ENCODE results near the gene CAMP. TPM values are rescaled to one million over a fixed set of nuclear protein-coding genes. Genes with fewer than 3 reads are reported as not detected.

The CAMP gene
- polyA plus RNA-seq, 1 of the 3 experiments (the other 2 are of a cell fraction): not detected

DNA sequence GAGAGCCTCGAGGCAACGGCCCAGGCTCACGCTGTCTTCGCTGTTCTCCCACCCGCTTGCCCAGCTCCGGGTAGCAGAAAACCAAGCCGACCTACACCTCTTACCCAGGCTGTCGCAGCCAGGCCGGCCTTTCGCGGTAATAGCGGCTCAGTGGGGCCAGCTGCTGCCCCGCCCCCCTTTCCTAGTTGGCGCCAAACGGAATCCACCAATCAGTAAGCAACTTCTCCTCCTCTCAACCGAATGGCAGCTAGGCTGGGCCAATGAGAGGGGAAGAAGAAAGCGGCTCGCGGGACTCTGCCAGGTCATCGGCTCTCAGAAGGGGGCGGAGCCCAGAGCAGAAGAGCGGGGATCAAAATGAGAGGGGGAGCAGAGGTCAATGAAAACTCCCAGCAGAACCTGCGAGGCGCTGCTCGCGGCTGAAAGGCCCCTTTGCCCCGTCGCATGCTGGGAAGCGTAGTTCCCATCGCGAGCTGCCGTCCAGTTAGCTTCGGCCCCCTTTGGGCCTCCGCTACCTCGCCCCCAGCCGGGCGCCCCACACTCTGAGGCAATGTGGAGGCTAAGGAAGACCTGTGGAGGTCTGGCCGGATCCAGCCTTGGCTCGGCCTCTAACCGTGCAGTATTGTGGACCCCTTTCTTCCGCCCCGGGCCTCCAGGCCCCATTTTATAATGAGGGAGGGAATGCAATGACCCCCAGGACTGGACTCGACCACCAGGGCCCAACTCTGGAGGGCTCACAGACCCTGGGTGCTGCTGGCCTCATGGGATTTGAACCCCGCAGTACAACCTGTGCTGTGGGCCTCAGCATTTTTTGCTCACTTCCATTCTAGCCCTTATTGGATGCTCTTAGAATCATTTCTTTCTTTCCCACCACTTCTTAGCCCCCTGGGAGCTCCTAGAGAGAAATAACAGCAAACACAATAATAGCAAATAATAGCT is 34.8 kb upstream of the CAMP start, which contains the start of gene CDC25A (continued):
- no peak for TF ChIP-seq EZH2phosphoT487 (IDR thresholded peaks at IDR 0.05; ENCODE audit: borderline replicate concordance, low read depth)
- no peak for TF ChIP-seq SMC3 (IDR thresholded peaks at IDR 0.05; ENCODE audit: low read depth, low read length)
- TF ChIP-seq, protein P1, sequence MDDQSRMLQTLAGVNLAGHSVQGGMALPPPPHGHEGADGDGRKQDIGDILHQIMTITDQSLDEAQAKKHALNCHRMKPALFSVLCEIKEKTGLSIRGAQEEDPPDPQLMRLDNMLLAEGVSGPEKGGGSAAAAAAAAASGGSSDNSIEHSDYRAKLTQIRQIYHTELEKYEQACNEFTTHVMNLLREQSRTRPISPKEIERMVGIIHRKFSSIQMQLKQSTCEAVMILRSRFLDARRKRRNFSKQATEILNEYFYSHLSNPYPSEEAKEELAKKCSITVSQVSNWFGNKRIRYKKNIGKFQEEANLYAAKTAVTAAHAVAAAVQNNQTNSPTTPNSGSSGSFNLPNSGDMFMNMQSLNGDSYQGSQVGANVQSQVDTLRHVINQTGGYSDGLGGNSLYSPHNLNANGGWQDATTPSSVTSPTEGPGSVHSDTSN (IDR thresholded peaks at IDR 0.05): peak; percentile 97
- TF ChIP-seq GATA2 (CRISPR knock-in tag; IDR thresholded peaks at IDR 0.05): no peak
- TF ChIP-seq RFX5 (IDR thresholded peaks at IDR 0.05; ENCODE audit: low read length): 0 out of 2 replicates have a peak, but pooled peaks have one; percentile 10
- TF ChIP-seq MEF2A (IDR thresholded peaks at IDR 0.05; ENCODE audit: borderline replicate concordance, low read depth): no peak
- TF ChIP-seq RAD21 (IDR thresholded peaks at IDR 0.05; ENCODE audit: low read length): no peak
- no peak for TF ChIP-seq FOXJ3 (CRISPR knock-in tag; IDR thresholded peaks at IDR 0.05)
- TF ChIP-seq, protein P2, sequence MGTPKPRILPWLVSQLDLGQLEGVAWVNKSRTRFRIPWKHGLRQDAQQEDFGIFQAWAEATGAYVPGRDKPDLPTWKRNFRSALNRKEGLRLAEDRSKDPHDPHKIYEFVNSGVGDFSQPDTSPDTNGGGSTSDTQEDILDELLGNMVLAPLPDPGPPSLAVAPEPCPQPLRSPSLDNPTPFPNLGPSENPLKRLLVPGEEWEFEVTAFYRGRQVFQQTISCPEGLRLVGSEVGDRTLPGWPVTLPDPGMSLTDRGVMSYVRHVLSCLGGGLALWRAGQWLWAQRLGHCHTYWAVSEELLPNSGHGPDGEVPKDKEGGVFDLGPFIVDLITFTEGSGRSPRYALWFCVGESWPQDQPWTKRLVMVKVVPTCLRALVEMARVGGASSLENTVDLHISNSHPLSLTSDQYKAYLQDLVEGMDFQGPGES (IDR thresholded peaks at IDR 0.05; ENCODE audit: low read depth, low read length): peak; percentile 72
- no peak; a peak in 1 of 4 replicates for TF ChIP-seq EP300 (IDR thresholded peaks at IDR 0.05; ENCODE audit: borderline replicate concordance in 1 of 2, low read depth in 1 of 2, low read length in 1 of 2)

DNA sequence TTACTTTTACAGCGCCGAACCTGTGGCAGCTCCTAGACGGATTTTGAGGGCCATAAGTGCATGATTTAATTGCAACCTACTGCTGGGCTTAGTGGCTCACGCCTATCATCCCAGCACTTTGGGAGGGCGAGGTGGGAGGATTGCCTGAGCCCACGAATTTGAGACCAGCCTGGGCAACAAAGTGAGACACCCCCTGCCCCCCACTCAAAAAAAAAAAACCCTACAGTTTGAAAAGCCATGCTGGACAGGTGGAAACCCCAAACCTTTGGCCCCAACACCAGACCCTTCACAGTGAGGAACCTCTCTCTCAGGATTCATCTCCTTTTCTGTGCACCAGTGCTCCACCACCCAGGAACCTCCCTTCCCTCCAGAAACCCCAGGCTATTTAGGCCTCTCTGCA is 34.0 kb upstream of the CAMP start:
- H3K4me1 ChIP-seq (ENCODE audit: control insufficient read depth in 1 of 2, insufficient read depth in 2 of 2, low read depth in 1 of 2, low read length in 1 of 2): peaks cover 0 to 12% of the 10 kb centered on the region in 2 experiments; a peak in 1 of 4 replicates
- peaks cover 10 to 16% of the 10 kb centered on the region in 2 experiments for H3K36me3 ChIP-seq (replicated peaks in 1 of 2; ENCODE audit: control insufficient read depth in 1 of 2, insufficient read depth in 2 of 2, low read length in 1 of 2)
- no peaks in the 10 kb centered on the region for H3K9me3 ChIP-seq
- peak overlapping the region; percentile 97; the same call in 1 of the 2 replicates for H2AFZ ChIP-seq (ENCODE audit: low read depth)
- 84% methylated on average over 6 of the region's 6 CpGs for WGBS (ENCODE audit: low lambda C conversion rate)
- H3K9me2 ChIP-seq: no peaks in the 10 kb centered on the region
- H3K79me2 ChIP-seq (ENCODE audit: insufficient read depth): peaks cover 24% of the 10 kb centered on the region
- H3K4me3 ChIP-seq (ENCODE audit: low read depth in 2 of 2, low read length in 1 of 2): no peak overlapping the region
- no peaks in the 10 kb centered on the region for H4K20me1 ChIP-seq (ENCODE audit: insufficient read depth)
- peaks cover 3% of the 10 kb centered on the region for H3F3A ChIP-seq (replicated peaks; ENCODE audit: insufficient read depth)
- no peak overlapping the region for H3K9ac ChIP-seq
- no peak overlapping the region for H3K27ac ChIP-seq (ENCODE audit: low read depth in 2 of 2, low read length in 1 of 2)
- DNase-seq: no peak
- POLR2A ChIA-PET: no interaction called here
- CTCF ChIA-PET: interaction anchor here (3.1 kb wide), 1 partner anchor 247 kb away, joined by 18 read pairs; no protein-coding TSS in a partner anchor
- no peak overlapping the region for H3K4me2 ChIP-seq
- H3K27me3 ChIP-seq (ENCODE audit: insufficient read depth): no peaks in the 10 kb centered on the region
- no peak for TF ChIP-seq POLR2AphosphoS5 (IDR thresholded peaks at IDR 0.05; ENCODE audit: low read depth, low read length)
- no peak for TF ChIP-seq EP300 (IDR thresholded peaks at IDR 0.05; ENCODE audit: borderline replicate concordance in 1 of 2, low read depth in 1 of 2, low read length in 1 of 2)
- no peak for TF ChIP-seq FOXJ3 (CRISPR knock-in tag; IDR thresholded peaks at IDR 0.05)
- no peak for TF ChIP-seq TCF12 (IDR thresholded peaks at IDR 0.05)
- no peak for TF ChIP-seq NFIC (IDR thresholded peaks at IDR 0.05; ENCODE audit: borderline replicate concordance)
- TF ChIP-seq SMC3 (IDR thresholded peaks at IDR 0.05; ENCODE audit: low read depth, low read length): no peak
- TF ChIP-seq, protein P3, sequence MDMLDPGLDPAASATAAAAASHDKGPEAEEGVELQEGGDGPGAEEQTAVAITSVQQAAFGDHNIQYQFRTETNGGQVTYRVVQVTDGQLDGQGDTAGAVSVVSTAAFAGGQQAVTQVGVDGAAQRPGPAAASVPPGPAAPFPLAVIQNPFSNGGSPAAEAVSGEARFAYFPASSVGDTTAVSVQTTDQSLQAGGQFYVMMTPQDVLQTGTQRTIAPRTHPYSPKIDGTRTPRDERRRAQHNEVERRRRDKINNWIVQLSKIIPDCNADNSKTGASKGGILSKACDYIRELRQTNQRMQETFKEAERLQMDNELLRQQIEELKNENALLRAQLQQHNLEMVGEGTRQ (IDR thresholded peaks at IDR 0.05; ENCODE audit: borderline replicate concordance, low read depth, low read length): no peak
- TF ChIP-seq, protein P4, sequence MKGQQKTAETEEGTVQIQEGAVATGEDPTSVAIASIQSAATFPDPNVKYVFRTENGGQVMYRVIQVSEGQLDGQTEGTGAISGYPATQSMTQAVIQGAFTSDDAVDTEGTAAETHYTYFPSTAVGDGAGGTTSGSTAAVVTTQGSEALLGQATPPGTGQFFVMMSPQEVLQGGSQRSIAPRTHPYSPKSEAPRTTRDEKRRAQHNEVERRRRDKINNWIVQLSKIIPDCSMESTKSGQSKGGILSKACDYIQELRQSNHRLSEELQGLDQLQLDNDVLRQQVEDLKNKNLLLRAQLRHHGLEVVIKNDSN (IDR thresholded peaks at IDR 0.05; ENCODE audit: borderline replicate concordance, low read depth): no peak
- no peak for TF ChIP-seq JUND (IDR thresholded peaks at IDR 0.05)
- TF ChIP-seq RFX5 (IDR thresholded peaks at IDR 0.05; ENCODE audit: low read length): no peak
- TF ChIP-seq, protein P5, sequence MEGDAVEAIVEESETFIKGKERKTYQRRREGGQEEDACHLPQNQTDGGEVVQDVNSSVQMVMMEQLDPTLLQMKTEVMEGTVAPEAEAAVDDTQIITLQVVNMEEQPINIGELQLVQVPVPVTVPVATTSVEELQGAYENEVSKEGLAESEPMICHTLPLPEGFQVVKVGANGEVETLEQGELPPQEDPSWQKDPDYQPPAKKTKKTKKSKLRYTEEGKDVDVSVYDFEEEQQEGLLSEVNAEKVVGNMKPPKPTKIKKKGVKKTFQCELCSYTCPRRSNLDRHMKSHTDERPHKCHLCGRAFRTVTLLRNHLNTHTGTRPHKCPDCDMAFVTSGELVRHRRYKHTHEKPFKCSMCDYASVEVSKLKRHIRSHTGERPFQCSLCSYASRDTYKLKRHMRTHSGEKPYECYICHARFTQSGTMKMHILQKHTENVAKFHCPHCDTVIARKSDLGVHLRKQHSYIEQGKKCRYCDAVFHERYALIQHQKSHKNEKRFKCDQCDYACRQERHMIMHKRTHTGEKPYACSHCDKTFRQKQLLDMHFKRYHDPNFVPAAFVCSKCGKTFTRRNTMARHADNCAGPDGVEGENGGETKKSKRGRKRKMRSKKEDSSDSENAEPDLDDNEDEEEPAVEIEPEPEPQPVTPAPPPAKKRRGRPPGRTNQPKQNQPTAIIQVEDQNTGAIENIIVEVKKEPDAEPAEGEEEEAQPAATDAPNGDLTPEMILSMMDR (IDR thresholded peaks at IDR 0.05): no peak
- no peak for TF ChIP-seq TEAD4 (IDR thresholded peaks at IDR 0.05; ENCODE audit: borderline replicate concordance, insufficient read depth)
- TF ChIP-seq CHD2 (IDR thresholded peaks at IDR 0.05; ENCODE audit: low read length, partially characterized antibody): no peak
- TF ChIP-seq RAD21 (IDR thresholded peaks at IDR 0.05; ENCODE audit: low read length): no peak
- no peak for TF ChIP-seq EZH2phosphoT487 (IDR thresholded peaks at IDR 0.05; ENCODE audit: borderline replicate concordance, low read depth)
- TF ChIP-seq FOSL2 (IDR thresholded peaks at IDR 0.05; ENCODE audit: borderline replicate concordance, low read depth): no peak
- TF ChIP-seq, protein P1 (IDR thresholded peaks at IDR 0.05): no peak
- no peak for TF ChIP-seq MXI1 (IDR thresholded peaks at IDR 0.05; ENCODE audit: low read depth, low read length)

All from SK-N-SH (cell line).